Measurements from ENCODE around the gene SLC26A4.
"Not testable (repeated sequence)": the region's sequence is repeated elsewhere in the genome, so short reads cannot be mapped to it uniquely, and the experiment has no call there.

Gene SLC26A4

DNA sequence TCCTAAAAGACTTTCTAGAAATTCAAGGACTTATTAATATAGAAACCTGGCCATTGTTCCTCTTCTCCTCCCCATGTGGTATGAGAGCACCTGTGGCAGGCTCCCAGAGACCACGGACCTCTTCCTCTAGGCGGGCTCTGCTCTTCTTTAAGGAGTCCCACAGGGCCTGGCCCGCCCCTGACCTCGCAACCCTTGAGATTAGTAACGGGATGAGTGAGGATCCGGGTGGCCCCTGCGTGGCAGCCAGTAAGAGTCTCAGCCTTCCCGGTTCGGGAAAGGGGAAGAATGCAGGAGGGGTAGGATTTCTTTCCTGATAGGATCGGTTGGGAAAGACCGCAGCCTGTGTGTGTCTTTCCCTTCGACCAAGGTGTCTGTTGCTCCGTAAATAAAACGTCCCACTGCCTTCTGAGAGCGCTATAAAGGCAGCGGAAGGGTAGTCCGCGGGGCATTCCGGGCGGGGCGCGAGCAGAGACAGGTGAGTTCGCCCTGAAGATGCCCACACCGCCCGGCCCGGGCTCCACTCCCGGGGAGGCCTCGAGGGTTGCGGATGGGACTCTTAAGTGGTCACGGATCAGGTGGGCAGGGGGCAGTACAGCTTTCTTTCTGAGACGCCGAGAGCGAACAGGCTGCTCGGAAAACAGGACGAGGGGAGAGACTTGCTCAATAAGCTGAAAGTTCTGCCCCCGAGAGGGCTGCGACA is at the start of gene SLC26A4:
TSS of gene SLC26A4 (plus strand) at position 448 of the 700 bp plus-strand sequence. CDS start 814 bp downstream, outside the sequence.
- DNase-seq = no peak

GRCh38 chr7:107613439-107613838 is 47.2 kb upstream of the SLC26A4 start:
- no peak for DNase-seq

DNA sequence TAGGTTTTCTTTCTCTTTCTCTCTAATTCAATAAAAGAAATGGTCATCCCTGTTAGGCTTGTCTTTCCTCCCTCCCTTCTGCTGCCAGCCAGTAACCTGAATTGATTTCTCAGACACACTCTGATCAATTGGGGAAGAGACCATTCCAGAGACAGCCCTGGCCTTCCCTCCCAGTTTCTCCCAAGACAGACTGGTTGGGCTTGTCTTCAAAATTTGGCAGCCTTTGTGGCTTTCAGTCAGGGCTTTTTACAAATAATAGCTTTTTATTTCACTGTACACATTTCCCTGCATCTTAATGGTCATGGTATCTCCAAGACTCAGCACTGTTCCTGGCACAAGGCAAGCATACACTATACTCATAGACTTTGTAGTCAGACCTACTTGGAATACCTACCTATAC is 46.7 kb upstream of the SLC26A4 start:
- DNase-seq = no peak

GRCh38 chr7:107614425-107614824 is 46.2 kb upstream of the SLC26A4 start:
- DNase-seq = no peak

DNA sequence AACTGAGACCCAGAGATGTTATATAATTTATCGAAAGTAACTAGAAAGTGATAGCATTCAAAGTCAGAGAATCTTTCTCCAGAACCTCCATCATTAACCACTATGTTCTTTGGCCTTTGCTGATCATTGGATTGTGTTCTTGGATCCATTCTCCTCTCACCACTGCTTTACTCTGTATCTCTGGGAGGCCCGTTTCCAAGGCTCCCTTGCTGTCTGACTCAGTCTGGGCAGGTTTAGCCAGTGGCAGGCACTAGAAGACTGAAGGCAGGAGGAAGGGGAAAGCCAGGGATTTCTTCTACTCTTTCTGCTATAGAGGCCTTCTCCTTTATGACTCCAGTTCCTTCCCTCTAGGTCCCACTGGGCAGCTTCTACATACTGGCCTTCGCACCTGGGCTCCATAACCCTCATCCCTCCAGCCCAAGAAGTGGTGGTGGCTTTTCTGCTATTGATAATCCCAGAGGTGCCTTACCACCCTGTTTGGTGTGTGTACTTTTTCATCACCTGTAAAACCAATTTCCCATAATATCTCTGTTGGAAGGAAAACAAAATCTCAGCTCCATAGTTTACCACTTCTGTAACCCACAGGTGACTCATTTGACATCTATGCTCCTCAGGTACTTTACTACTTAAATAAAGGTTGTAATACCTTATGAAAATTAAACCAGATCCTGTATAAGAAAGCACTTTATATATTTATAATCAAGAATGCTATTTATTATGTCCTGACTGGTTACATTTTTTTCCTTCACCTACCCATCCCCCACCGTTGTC is 44.5 kb upstream of the SLC26A4 start:
- DNase-seq = no peak

DNA sequence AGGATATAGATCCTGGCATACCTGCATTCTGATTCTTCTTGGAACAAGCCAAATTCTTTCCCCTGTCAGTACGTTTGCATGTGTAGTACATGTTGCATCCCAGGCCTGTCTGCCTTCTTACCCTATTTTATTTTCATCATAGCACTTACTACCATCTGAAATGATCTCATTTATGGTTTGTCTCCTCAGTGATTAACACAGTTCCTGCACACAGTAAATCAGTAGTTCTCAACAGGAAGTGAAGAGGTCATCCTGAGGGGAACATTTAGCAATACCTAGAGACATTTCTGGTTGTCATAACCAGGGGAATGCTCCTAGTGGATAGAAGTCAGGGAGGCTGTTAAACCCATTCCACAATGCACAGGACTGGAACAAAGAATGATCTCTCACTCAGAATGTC is 38.2 kb upstream of the SLC26A4 start:
- DNase-seq = no peak

DNA sequence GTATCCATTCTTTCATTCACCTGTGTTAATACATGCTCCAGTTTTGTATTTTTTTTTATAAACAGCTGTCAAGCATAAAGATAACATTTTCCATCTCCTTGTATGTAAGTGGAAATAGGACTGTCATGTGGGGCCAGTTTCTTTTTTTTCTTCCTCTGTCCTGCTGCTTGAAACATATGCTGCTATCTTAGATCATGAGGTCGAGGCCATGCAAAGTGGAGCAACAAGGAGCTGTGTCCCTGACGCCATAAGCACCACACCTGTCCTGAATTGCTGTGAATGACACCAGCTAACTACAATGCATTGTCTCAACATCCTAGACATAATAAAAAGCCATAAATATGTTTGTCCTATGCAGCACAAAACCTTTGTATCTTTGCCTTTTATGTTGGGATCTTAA is 37.7 kb upstream of the SLC26A4 start:
- DNase-seq = no peak

DNA sequence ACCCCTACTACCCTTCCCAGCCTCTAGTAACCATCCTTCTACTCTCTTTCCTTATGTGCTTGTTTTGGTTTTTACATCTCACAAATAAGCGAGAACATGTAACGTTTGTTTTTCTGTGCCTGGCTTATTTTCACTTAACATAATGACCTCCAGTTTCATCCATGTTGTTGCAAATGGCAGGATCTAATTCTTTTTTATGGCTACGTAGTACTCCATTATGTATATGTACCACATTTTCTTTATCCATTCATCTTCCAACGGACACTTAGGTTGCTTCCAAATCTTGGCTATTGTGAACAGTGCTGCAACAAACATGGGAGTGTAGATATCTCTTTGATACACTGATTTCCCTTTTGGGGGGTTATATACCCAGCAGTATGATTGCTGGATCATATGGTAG is 33.6 kb upstream of the SLC26A4 start:
- no peak for DNase-seq

- DNase-seq = no peak
Measured at GRCh38 chr7:107628461-107629064, 32.1 kb upstream of the SLC26A4 start.

DNA sequence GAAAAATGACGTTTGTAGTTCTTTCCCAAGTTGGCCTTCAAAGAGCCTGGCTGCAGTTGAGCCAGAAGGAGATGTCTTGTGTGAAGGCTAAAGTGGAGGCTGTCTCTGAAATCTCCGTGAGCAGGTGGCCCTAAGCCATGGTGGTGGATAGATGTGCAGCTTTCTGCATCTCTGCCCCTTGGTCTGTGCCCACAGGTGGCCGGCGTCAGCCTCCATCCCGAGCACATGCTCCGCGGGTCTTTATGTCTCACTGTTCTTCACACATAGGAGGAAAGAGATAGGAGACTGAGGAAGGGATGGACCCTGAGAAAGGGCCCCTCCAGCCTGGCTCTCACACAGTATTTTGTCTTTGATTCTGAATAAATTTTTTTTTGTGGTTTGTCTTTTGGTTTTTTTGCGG is 30.3 kb upstream of the SLC26A4 start:
- no peak for DNase-seq

GRCh38 chr7:107631588-107632491 is 28.8 kb upstream of the SLC26A4 start:
- DNase-seq = no peak

GRCh38 chr7:107632492-107632865 is 28.1 kb upstream of the SLC26A4 start:
- DNase-seq = no peak

GRCh38 chr7:107638594-107638993 is 22.0 kb upstream of the SLC26A4 start:
- DNase-seq = no peak

- DNase-seq = not testable (repeated sequence)
Measured at GRCh38 chr7:107639070-107639469, 21.6 kb upstream of the SLC26A4 start.

GRCh38 chr7:107641676-107642075 is 19.0 kb upstream of the SLC26A4 start:
- DNase-seq = no peak

- DNase-seq = no peak
Measured at GRCh38 chr7:107642501-107642900, 18.1 kb upstream of the SLC26A4 start.

DNA sequence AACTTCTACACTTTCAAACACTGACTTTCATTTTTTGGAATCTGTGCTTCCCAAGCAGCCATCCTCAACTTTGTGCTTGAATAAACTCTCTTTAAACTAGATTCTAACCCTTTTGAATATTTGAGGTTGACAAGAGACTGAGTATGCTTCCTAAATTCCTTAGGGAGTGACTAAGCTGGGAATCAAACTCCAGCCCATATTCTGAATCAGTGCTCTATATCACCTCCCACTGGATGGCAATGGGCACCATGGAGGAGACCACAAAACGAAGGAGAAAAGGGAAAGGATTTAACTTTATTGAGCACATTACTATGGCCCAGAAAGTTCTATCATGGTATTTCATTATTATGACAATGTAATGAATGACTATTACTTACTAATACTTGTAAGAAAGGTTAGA is 17.2 kb upstream of the SLC26A4 start:
- DNase-seq = no peak

DNA sequence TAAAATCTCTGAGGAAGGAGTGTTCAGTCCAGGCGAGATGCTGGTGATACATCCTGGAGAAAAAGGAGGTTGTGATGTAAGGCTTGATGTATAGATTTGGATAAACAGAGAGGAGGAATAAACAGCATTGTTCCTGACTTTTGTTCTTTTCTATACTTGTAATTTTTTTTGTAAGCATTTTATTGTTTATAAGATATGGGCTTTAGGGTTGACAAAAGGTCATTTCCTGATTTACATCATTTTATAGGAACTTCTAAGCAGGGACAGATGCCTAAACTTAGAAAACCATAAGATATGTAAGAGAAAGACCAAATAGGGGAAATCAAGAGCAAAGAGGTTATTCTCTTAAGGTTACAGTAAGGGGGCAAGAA is 16.7 kb upstream of the SLC26A4 start:
- DNase-seq = no peak

GRCh38 chr7:107644309-107644974 is 16.2 kb upstream of the SLC26A4 start:
- DNase-seq = no peak

DNA sequence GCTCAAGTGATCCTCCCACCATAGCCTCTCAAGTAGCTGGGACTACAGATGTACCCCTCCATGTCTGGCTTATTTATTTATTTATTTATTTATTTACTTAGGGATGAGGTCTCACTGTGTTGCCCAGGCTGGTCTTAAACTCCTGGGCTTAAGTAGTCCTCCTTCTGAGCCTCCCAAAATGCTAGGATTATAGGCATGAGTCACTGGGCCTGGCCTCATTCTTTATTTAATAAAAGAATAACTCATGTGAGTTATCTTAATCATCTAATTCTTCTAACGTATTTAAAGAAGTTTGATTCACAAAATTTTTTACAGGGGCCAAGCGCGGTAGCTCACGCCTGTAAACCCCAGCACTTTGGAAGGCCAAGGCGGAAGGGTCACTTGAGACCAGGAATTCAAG is 8.0 kb upstream of the SLC26A4 start:
- DNase-seq = no peak

- DNase-seq = no peak
Measured at GRCh38 chr7:107658467-107658866, 2.2 kb upstream of the SLC26A4 start.

GRCh38 chr7:107659666-107660065 is 962 bp upstream of the SLC26A4 start:
- DNase-seq = no peak

Data from activated CD4-positive, alpha-beta T cell treated with anti-CD3 and anti-CD28 coated beads for 1 hour (primary cell).